GM18868 (cell line): ENCODE results near the gene HSD11B1.

ENCODE experiments used
- ATAC-seq: cut with Tn5 transposase; IDR thresholded peaks from one replicate; pipeline ENCODE4 v1.9.1; 2021; ENCODE audit warnings: mild to moderate bottlenecking, moderate library complexity; ENCODE audit not compliant: unreplicated experiment

The HSD11B1 gene

GRCh38 chr1:209723756-209724693, 19.4 kb downstream of the HSD11B1 start:
- peak; percentile 79 for ATAC-seq

GRCh38 chr1:209727286-209727685, 22.6 kb downstream of the HSD11B1 start:
- ATAC-seq = no peak

- ATAC-seq = no peak
Measured at GRCh38 chr1:209727785-209728184, 23.1 kb downstream of the HSD11B1 start.

- ATAC-seq = no peak
Measured at GRCh38 chr1:209728466-209728865, 23.8 kb downstream of the HSD11B1 start.

GRCh38 chr1:209729436-209729835, 24.8 kb downstream of the HSD11B1 start:
- no peak for ATAC-seq

GRCh38 chr1:209732725-209733124, 28.1 kb downstream of the HSD11B1 start:
- no peak for ATAC-seq

GRCh38 chr1:209733409-209734192, 29.0 kb downstream of the HSD11B1 start:
- no peak for ATAC-seq

- ATAC-seq = no peak
Measured at GRCh38 chr1:209736490-209737117, 32.0 kb downstream of the HSD11B1 start.

- ATAC-seq = no peak
Measured at GRCh38 chr1:209737118-209737505, 32.5 kb downstream of the HSD11B1 start.

GRCh38 chr1:209738270-209738669, 33.6 kb downstream of the HSD11B1 start:
- no peak for ATAC-seq

GRCh38 chr1:209741193-209741592, 36.5 kb downstream of the HSD11B1 start:
- no peak for ATAC-seq

- no peak for ATAC-seq
Measured at GRCh38 chr1:209741889-209742288, 37.2 kb downstream of the HSD11B1 start.

GRCh38 chr1:209742409-209743144, 37.9 kb downstream of the HSD11B1 start:
- ATAC-seq = no peak

GRCh38 chr1:209743145-209743482, 38.5 kb downstream of the HSD11B1 start:
- ATAC-seq = no peak

GRCh38 chr1:209746451-209747165, 42.0 kb downstream of the HSD11B1 start:
- no peak for ATAC-seq

- ATAC-seq = peak; percentile 84
Measured at GRCh38 chr1:209747580-209748262, 43.1 kb downstream of the HSD11B1 start.

GRCh38 chr1:209748620-209749019, 44.0 kb downstream of the HSD11B1 start:
- no peak for ATAC-seq

GRCh38 chr1:209749205-209749604, 44.6 kb downstream of the HSD11B1 start:
- ATAC-seq = no peak

- no peak for ATAC-seq
Measured at GRCh38 chr1:209749670-209750323, 45.2 kb downstream of the HSD11B1 start.
